H9 (cell line): ENCODE data around the gene TRIM34. TPM values are rescaled to one million over a fixed set of nuclear protein-coding genes. Genes with fewer than 3 reads are reported as not detected.

ENCODE experiments used
- DNase-seq: peaks from one replicate; pipeline ENCODE4 v3.0.0-alpha.2; 2017
- H2AFZ ChIP-seq: one replicate; pipeline ENCODE4 v1.6.1; 2013; ENCODE audit warnings: mild to moderate bottlenecking, low read length, control low read depth, moderate library complexity
- H2AK5ac ChIP-seq: 2 replicates; pipeline ENCODE4 v1.6.1; 2013; ENCODE audit warnings: low read length, control low read depth, mixed read lengths; ENCODE audit not compliant: insufficient read length
- H2BK120ac ChIP-seq: one replicate; pipeline ENCODE4 v1.6.1; 2013; ENCODE audit warnings: low read depth, mild to moderate bottlenecking, low read length, control low read depth, inconsistent platforms; ENCODE audit not compliant: poor library complexity, severe bottlenecking
- H2BK12ac ChIP-seq: 2 replicates; pipeline ENCODE4 v1.6.1; 2013; ENCODE audit warnings: low read length, control low read depth, mixed read lengths, low read depth; ENCODE audit not compliant: insufficient read length
- H2BK15ac ChIP-seq: 2 replicates; pipeline ENCODE4 v1.6.1; 2013; ENCODE audit warnings: low read depth, low read length, control low read depth
- H2BK20ac ChIP-seq: one replicate; pipeline ENCODE4 v1.6.1; 2013; ENCODE audit warnings: low read depth, mild to moderate bottlenecking, low read length, control low read depth, inconsistent platforms; ENCODE audit not compliant: poor library complexity, severe bottlenecking
- H2BK5ac ChIP-seq: 2 replicates; pipeline ENCODE4 v1.6.1; 2013; ENCODE audit warnings: low read length, control low read depth, mixed read lengths; ENCODE audit not compliant: insufficient read length
- H3K14ac ChIP-seq: 2 replicates; pipeline ENCODE4 v1.6.1; 2013; ENCODE audit warnings: low read length, control low read depth; ENCODE audit not compliant: insufficient read depth
- H3K18ac ChIP-seq: 2 replicates; pipeline ENCODE4 v1.6.1; 2013; ENCODE audit warnings: low read depth, mild to moderate bottlenecking, mixed read lengths, low read length, control low read depth; ENCODE audit not compliant: insufficient read length
- H3K23ac ChIP-seq: 2 replicates; pipeline ENCODE4 v1.6.1; 2013; ENCODE audit warnings: low read length, control low read depth, mixed read lengths, low read depth; ENCODE audit not compliant: insufficient read length
- H3K23me2 ChIP-seq: 2 replicates; pipeline ENCODE4 v1.6.1; 2013; ENCODE audit warnings: low read depth, mild to moderate bottlenecking, mixed read lengths, low read length, control low read depth; ENCODE audit not compliant: insufficient read length, poor library complexity, severe bottlenecking
- H3K27ac ChIP-seq: 2 replicates; pipeline ENCODE4 v1.5.1; 2013; ENCODE audit warnings: low read length, control low read depth, mixed read lengths, low read depth; ENCODE audit not compliant: insufficient read length
- H3K27me3 ChIP-seq: 2 replicates; pipeline ENCODE4 v1.6.1; 2013; ENCODE audit warnings: low read length, control low read depth, inconsistent platforms; ENCODE audit not compliant: insufficient read depth
- H3K4ac ChIP-seq: 2 replicates; pipeline ENCODE4 v1.6.1; 2013; ENCODE audit warnings: low read depth, mild to moderate bottlenecking, control low read depth, inconsistent platforms, low read length, moderate library complexity
- H3K4me1 ChIP-seq: 2 replicates; pipeline ENCODE4 v1.6.1; 2013; ENCODE audit warnings: low read length, control low read depth, inconsistent platforms; ENCODE audit not compliant: insufficient read depth
- H3K4me2 ChIP-seq: 2 replicates; pipeline ENCODE4 v1.6.1; 2013; ENCODE audit warnings: low read length, control low read depth, mixed read lengths; ENCODE audit not compliant: insufficient read length, insufficient read depth
- H3K56ac ChIP-seq: 2 replicates; pipeline ENCODE4 v1.6.1; 2013; ENCODE audit warnings: low read depth, mild to moderate bottlenecking, mixed read lengths, low read length, control low read depth; ENCODE audit not compliant: insufficient read length
- H3K79me1 ChIP-seq: 2 replicates; pipeline ENCODE4 v1.6.1; 2013; ENCODE audit warnings: low read depth, mild to moderate bottlenecking, moderate library complexity, low read length, control low read depth, inconsistent platforms; ENCODE audit not compliant: insufficient read depth, poor library complexity, severe bottlenecking
- H3K79me2 ChIP-seq: 2 replicates; pipeline ENCODE4 v1.6.1; 2013; ENCODE audit warnings: low read length, control low read depth, inconsistent platforms; ENCODE audit not compliant: insufficient read depth
- H3K9ac ChIP-seq: 2 replicates; pipeline ENCODE4 v1.6.1; 2013; ENCODE audit warnings: low read length, control low read depth, mixed read lengths; ENCODE audit not compliant: insufficient read length; ENCODE audit errors: extremely low read depth
- H3K9me3 ChIP-seq: one replicate; pipeline ENCODE4 v1.6.1; 2013; ENCODE audit warnings: low read depth, low read length, inconsistent platforms; ENCODE audit not compliant: control insufficient read depth
- H3T11ph ChIP-seq: one replicate; pipeline ENCODE4 v1.6.1; 2013; ENCODE audit warnings: mild to moderate bottlenecking, low read length, control low read depth, inconsistent platforms
- H4K20me1 ChIP-seq: one replicate; pipeline ENCODE4 v1.6.1; 2013; ENCODE audit not compliant: control insufficient read depth, insufficient read length, insufficient read depth
- H4K5ac ChIP-seq: 2 replicates; pipeline ENCODE4 v1.6.1; 2013; ENCODE audit warnings: low read depth, mild to moderate bottlenecking, mixed read lengths, low read length, control low read depth; ENCODE audit not compliant: insufficient read length
- H4K8ac ChIP-seq: replicated peaks from 2 replicates; pipeline ENCODE4 v1.6.1; 2013; ENCODE audit warnings: low read length, control low read depth, mixed read lengths, low read depth; ENCODE audit not compliant: insufficient read length
- H4K91ac ChIP-seq: 2 replicates; pipeline ENCODE4 v1.6.1; 2013; ENCODE audit warnings: low read depth, mild to moderate bottlenecking, moderate library complexity, mixed read lengths, low read length, control low read depth; ENCODE audit not compliant: insufficient read length
- H3K27ac Mint-ChIP-seq, 3 experiments: 2 replicates in 2 of 3; 3 replicates in 1 of 3; pipeline ENCODE4 v1.8.0; 2020 to 2021; ENCODE audit warnings: mixed read lengths in 3 of 3, mild to moderate bottlenecking in 1 of 3, moderate library complexity in 1 of 3
- H3K27me3 Mint-ChIP-seq: 2 replicates; pipeline ENCODE4 v1.8.0; 2021; ENCODE audit warnings: low read depth, mild to moderate bottlenecking, moderate library complexity, mixed read lengths
- H3K36me3 Mint-ChIP-seq, 3 experiments: 2 replicates in 2 of 3; 3 replicates in 1 of 3; pipeline ENCODE4 v1.8.0; 2020 to 2021; ENCODE audit warnings: low read depth in 3 of 3, mixed read lengths in 3 of 3; ENCODE audit not compliant: insufficient read depth in 1 of 3
- H3K4me1 Mint-ChIP-seq, 2 experiments: 2 replicates each; pipeline ENCODE4 v1.8.0; 2020; ENCODE audit warnings: mixed read lengths in 2 of 2
- H3K4me3 Mint-ChIP-seq, 2 experiments: 2 replicates in 1 of 2; 3 replicates in 1 of 2; pipeline ENCODE4 v1.8.0; 2020 to 2021; ENCODE audit warnings: mild to moderate bottlenecking in 2 of 2, mixed read lengths in 2 of 2, moderate library complexity in 1 of 2
- H3K9me3 Mint-ChIP-seq, 2 experiments: 2 replicates in 1 of 2; 3 replicates in 1 of 2; pipeline ENCODE4 v1.8.0; 2020; ENCODE audit warnings: mild to moderate bottlenecking in 2 of 2, mixed read lengths in 2 of 2, moderate library complexity in 1 of 2
- WGBS: extraction: QIAGEN DNeasy Blood & Tissue Kit; methylation state at CpG from one replicate; pipeline ENCODE4 v1.1.7; 2013; ENCODE audit warnings: missing lambda C conversion rate, low lambda C conversion rate, mixed read lengths; ENCODE audit not compliant: insufficient read length; ENCODE audit errors: extremely low coverage; 5-methylcytosine and 5-hydroxymethylcytosine counted together
- total RNA-seq: library from RNA; stranded (reverse); gene quantifications from 2 replicates; pipeline ENCODE4 v1.2.1, GENCODE V29; 2021
- TF ChIP-seq, protein P1 (sequence below): fragments of 200-600 bp; sonication (generic); conservative IDR thresholded peaks from 3 replicates; pipeline ENCODE4 v1.8.0; 2021; ENCODE audit warnings: antibody characterized with exemption, mild to moderate bottlenecking

TRIM34 gene
- total RNA-seq, 1 experiment from 2014 or later = 0.59 TPM

DNA sequence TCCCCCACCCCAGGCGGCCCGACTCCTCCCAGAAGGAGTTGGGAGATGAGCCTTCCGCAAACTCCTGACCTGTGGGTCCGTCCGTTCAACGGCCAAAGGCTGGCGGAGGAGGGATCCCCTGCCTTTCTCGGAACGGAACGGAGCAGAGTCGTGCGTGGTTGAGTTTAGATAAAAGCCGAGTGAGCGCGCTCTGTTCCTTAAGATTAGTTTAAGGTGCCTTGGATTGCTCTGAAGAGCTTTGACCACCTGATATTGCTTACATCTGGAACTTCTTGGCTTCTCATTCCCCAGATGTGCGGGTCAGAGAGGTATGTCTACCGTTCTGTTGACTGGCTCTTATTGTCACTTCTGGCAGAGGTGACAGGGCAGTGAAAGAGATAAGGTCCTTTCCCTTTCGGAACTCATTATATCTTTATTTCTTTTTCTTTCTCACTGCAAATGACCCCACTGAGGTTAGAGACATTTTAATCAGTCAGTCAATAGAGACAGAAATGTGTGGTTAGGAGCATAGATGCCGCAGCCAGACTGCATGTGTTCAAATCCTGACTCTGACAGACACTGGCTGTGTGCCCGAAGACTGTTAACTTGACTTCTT is 28.1 kb upstream of the TRIM34 start, which contains the start of gene TRIM6:
TSS of gene TRIM6 (plus strand) at position 31 of the 595 bp plus-strand sequence. CDS start at position 292, 261 bp downstream.
- Mint-ChIP-seq H3K9me3 (no peaks in the 10 kb centered on the region), H3K4me1 (peaks cover 35 to 41% of the 10 kb centered on the region in 2 experiments), H3K36me3 (no peaks in the 10 kb centered on the region; a peak in 1 of 7 replicates), H3K4me3 (peak within 1 kb of the TSS; percentile 85 to 93), H3K27me3 (no peaks in the 10 kb centered on the region; the same call in 1 of the 2 replicates), H3K27ac (peak within 1 kb of the TSS; percentile 91 to 94 (median 93))
- Histone ChIP-seq H3K23ac (no peak within 1 kb of the TSS), H3T11ph (no peak within 1 kb of the TSS), H3K79me1 (no peaks in the 10 kb centered on the region), H2AFZ (peak within 1 kb of the TSS; percentile 73), H3K4me1 (no peaks in the 10 kb centered on the region), H4K20me1 (no peaks in the 10 kb centered on the region), H4K8ac (no peak within 1 kb of the TSS), H3K9ac (peak within 1 kb of the TSS; percentile 62), H3K56ac (no peak within 1 kb of the TSS), H4K5ac (no peak within 1 kb of the TSS), H3K27me3 (no peaks in the 10 kb centered on the region), H3K18ac (no peak within 1 kb of the TSS), H3K4me2 (peak within 1 kb of the TSS; percentile 62), H3K23me2 (peaks cover 7% of the 10 kb centered on the region), H3K9me3 (no peaks in the 10 kb centered on the region), H3K4ac (no peak within 1 kb of the TSS), H3K79me2 (peaks cover 4% of the 10 kb centered on the region; the same call in 1 of the 2 replicates), H2BK15ac (no peak within 1 kb of the TSS), H3K14ac (peak within 1 kb of the TSS; percentile 79; the same call in 1 of the 2 replicates), H2BK120ac (no peak within 1 kb of the TSS), H2BK20ac (no peak within 1 kb of the TSS), H3K27ac (no peak within 1 kb of the TSS), H2AK5ac (no peak within 1 kb of the TSS), H4K91ac (no peak within 1 kb of the TSS), H2BK5ac (no peak within 1 kb of the TSS), H2BK12ac (no peak within 1 kb of the TSS)
- peak; percentile 74 for DNase-seq
- WGBS = no CpG with 5 or more reads among the region's 20 CpGs
- TF ChIP-seq, protein P1, sequence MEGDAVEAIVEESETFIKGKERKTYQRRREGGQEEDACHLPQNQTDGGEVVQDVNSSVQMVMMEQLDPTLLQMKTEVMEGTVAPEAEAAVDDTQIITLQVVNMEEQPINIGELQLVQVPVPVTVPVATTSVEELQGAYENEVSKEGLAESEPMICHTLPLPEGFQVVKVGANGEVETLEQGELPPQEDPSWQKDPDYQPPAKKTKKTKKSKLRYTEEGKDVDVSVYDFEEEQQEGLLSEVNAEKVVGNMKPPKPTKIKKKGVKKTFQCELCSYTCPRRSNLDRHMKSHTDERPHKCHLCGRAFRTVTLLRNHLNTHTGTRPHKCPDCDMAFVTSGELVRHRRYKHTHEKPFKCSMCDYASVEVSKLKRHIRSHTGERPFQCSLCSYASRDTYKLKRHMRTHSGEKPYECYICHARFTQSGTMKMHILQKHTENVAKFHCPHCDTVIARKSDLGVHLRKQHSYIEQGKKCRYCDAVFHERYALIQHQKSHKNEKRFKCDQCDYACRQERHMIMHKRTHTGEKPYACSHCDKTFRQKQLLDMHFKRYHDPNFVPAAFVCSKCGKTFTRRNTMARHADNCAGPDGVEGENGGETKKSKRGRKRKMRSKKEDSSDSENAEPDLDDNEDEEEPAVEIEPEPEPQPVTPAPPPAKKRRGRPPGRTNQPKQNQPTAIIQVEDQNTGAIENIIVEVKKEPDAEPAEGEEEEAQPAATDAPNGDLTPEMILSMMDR = no peak
